Measurements from ENCODE around the gene PRLR.
"Not testable (repeated sequence)": the region's sequence is repeated elsewhere in the genome, so short reads cannot be mapped to it uniquely, and the experiment has no call there.

PRLR gene

DNA sequence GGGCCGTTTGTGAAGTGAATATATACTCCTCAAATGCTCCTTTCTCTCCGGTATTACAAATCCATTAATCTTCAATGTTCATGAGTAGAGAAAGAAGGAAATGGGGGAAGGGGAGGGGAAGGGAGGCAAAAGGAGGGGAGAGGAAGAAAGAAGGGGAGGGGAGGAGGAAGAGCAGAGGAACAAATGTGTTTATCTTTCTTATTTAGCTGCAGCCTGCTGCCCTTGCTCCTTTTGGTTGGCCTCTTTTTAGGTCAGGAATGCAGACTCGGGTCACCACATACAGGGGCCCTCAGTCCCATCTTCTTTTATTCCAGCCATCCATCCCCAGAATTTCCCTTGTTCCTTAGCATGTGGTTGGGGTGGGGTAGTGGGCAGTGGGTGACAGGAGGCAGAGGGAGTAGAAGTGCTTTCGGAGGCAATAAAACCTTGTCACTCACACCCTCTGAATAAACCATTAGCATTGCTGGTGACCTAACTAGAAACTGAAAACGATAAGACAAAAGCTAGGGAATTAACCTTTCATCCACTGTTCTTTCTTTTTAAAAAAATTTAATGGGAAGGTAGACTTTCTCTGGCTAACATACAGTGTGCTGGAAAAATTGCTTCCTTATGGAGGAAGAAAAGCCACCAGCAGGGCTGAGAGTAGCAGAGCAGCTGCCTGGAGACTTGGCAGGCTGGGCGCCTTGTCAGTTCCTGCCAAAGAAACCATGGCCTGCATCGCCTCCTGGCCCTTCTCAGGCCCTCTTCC is 16.8 kb upstream of the PRLR start:
- Histone ChIP-seq H3K4me3 (ENCODE audit: low read length) (no peak overlapping the region), H3K27me3 (replicated peaks; ENCODE audit: control insufficient read depth, insufficient read depth, low read length) (peaks cover 3% of the 10 kb centered on the region), H3K9ac (ENCODE audit: low read length) (no peak overlapping the region), H3K9me3 (ENCODE audit: control insufficient read depth, low read length) (no peaks in the 10 kb centered on the region), H3K36me3 (ENCODE audit: control insufficient read depth, insufficient read depth, low read length, severe bottlenecking) (no peaks in the 10 kb centered on the region), H3K4me1 (ENCODE audit: control insufficient read depth, insufficient read depth, low read length) (peaks cover 12% of the 10 kb centered on the region)
- DNase-seq (ENCODE audit: low read depth) = no peak

GRCh38 chr5:35246411-35246810 is 16.1 kb upstream of the PRLR start:
- H3K4me3 ChIP-seq (ENCODE audit: low read length) = no peak overlapping the region
- no peak overlapping the region for H3K9ac ChIP-seq (ENCODE audit: low read length)
- no peaks in the 10 kb centered on the region for H3K9me3 ChIP-seq (ENCODE audit: control insufficient read depth, low read length)
- H3K36me3 ChIP-seq (ENCODE audit: control insufficient read depth, insufficient read depth, low read length, severe bottlenecking) = no peaks in the 10 kb centered on the region
- peaks cover 12% of the 10 kb centered on the region for H3K4me1 ChIP-seq (ENCODE audit: control insufficient read depth, insufficient read depth, low read length)
- no peak for DNase-seq (ENCODE audit: low read depth)
- peaks cover 5% of the 10 kb centered on the region for H3K27me3 ChIP-seq (replicated peaks; ENCODE audit: control insufficient read depth, insufficient read depth, low read length)

- DNase-seq (ENCODE audit: low read depth); H3K9me3 ChIP-seq (ENCODE audit: control insufficient read depth, low read length); H3K36me3 ChIP-seq (ENCODE audit: control insufficient read depth, insufficient read depth, low read length, severe bottlenecking); H3K9ac ChIP-seq (ENCODE audit: low read length); H3K27me3 ChIP-seq (replicated peaks; ENCODE audit: control insufficient read depth, insufficient read depth, low read length); H3K4me3 ChIP-seq (ENCODE audit: low read length): not testable (repeated sequence)
- peaks cover 12% of the 10 kb centered on the region for H3K4me1 ChIP-seq (ENCODE audit: control insufficient read depth, insufficient read depth, low read length)
These were observed 15.1 kb upstream of the PRLR start for GRCh38 chr5:35245371-35245770.

DNA sequence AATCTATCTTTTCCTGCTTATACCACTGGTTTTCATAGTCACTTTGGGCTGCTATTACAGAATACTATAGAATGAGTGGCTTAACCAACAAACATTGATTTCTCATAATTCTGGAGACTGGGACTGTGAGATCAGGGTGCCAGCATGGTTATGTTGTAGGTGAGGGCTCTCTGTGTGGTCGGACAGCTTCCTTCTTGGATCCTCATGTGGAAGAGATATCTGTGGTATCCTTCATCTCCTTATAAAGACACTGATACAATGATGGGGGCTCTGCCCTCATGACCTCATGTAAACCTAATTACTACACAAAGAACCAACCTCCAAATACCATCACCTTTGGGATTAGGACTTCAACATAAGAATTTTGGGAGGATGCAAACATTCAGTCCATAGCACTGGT is 13.9 kb upstream of the PRLR start:
- Histone ChIP-seq H3K9me3 (ENCODE audit: control insufficient read depth, low read length) (no peaks in the 10 kb centered on the region), H3K36me3 (ENCODE audit: control insufficient read depth, insufficient read depth, low read length, severe bottlenecking) (no peaks in the 10 kb centered on the region), H3K4me3 (ENCODE audit: low read length) (no peak overlapping the region), H3K4me1 (ENCODE audit: control insufficient read depth, insufficient read depth, low read length) (peaks cover 12% of the 10 kb centered on the region), H3K9ac (ENCODE audit: low read length) (no peak overlapping the region), H3K27me3 (replicated peaks; ENCODE audit: control insufficient read depth, insufficient read depth, low read length) (peaks cover 5% of the 10 kb centered on the region)
- DNase-seq (ENCODE audit: low read depth) = no peak

DNA sequence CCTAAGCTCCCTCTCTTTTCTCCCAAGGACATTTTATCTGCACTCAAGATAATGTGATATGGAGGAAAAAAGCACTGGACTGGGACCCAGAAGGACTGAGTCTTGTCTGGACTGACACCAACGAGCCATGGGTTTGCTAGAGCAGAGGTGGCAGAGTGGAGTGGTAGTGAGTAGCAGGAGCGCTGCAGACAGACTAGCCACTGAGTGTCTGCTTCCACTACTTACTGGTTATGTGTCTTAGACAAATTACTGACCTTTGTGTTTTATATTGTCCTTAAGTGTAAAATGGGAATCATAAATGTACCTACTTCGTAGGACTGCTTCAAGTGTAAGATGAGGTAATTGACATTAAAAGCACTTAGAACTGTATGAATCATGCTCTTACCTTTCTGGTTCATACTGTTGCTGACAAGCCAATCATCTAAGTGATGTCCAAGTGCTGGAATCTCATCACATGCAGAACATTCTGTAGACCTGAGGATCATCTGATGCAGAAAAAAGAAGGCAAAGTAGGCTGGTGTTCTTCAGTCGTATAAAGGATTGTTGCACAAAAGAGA is 12.5 kb upstream of the PRLR start:
- Histone ChIP-seq H3K4me3 (ENCODE audit: low read length) (no peak overlapping the region), H3K9me3 (ENCODE audit: control insufficient read depth, low read length) (no peaks in the 10 kb centered on the region), H3K36me3 (ENCODE audit: control insufficient read depth, insufficient read depth, low read length, severe bottlenecking) (no peaks in the 10 kb centered on the region), H3K9ac (ENCODE audit: low read length) (no peak overlapping the region), H3K4me1 (ENCODE audit: control insufficient read depth, insufficient read depth, low read length) (peaks cover 12% of the 10 kb centered on the region), H3K27me3 (replicated peaks; ENCODE audit: control insufficient read depth, insufficient read depth, low read length) (peaks cover 5% of the 10 kb centered on the region)
- no peak for DNase-seq (ENCODE audit: low read depth)

DNA sequence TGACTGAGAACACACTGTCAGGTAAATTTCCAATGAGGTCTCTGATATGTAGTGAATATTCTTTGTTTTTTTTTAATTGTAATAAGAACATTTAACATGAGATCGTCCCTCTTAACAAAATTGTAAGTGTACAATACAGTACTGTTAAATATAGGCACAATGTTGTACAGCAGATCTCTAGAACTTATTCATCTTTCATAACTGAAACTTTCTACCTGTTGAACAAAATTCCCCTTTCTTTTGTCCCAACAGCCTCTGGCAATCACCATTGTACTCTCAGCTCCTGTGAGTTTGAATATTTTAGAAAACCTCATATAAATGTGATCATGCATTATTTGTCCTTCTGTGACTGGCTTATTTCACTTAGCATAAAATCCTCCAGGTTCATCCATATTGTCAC is 10.6 kb upstream of the PRLR start:
- H3K9me3 ChIP-seq (ENCODE audit: control insufficient read depth, low read length) = no peaks in the 10 kb centered on the region
- no peak overlapping the region for H3K9ac ChIP-seq (ENCODE audit: low read length)
- peaks cover 5% of the 10 kb centered on the region for H3K27me3 ChIP-seq (replicated peaks; ENCODE audit: control insufficient read depth, insufficient read depth, low read length)
- DNase-seq (ENCODE audit: low read depth) = no peak
- no peaks in the 10 kb centered on the region for H3K4me1 ChIP-seq (ENCODE audit: control insufficient read depth, insufficient read depth, low read length)
- no peaks in the 10 kb centered on the region for H3K36me3 ChIP-seq (ENCODE audit: control insufficient read depth, insufficient read depth, low read length, severe bottlenecking)
- H3K4me3 ChIP-seq (ENCODE audit: low read length) = no peak overlapping the region

DNA sequence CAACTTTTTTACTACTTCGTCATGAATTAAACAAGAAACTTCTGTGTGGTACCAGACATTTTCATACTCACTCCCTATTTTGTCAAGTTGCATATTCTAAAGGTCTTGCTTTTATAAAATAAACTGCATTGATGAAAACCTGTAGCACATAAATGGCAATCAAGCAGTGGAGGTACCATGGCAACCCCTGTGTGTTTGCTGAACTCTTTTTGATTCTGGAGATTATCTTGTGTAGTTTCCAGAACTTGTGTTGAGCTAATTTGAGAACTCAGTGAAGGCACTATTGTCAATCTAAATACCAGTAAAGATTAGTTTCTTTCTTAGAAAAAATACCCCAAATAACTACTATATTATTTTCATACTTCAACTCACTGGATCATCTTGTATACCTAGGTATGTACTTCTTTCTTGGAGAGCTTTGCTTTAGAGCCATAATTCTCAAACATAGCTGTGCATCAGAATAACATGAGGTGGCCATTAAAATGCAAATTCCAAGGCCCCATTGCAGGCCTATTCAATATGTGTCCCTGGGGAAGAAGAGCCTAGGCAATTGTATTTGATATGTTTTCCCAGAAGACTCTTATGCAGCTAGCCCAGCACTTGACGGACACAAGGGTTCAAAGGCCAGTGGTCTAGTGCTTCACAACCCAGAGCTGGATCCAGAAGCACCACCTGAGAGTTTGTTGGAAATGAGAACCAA is 9.8 kb upstream of the PRLR start:
- no peak overlapping the region for H3K4me3 ChIP-seq (ENCODE audit: low read length)
- no peaks in the 10 kb centered on the region for H3K36me3 ChIP-seq (ENCODE audit: control insufficient read depth, insufficient read depth, low read length, severe bottlenecking)
- peaks cover 5% of the 10 kb centered on the region for H3K27me3 ChIP-seq (replicated peaks; ENCODE audit: control insufficient read depth, insufficient read depth, low read length)
- H3K9ac ChIP-seq (ENCODE audit: low read length) = no peak overlapping the region
- H3K4me1 ChIP-seq (ENCODE audit: control insufficient read depth, insufficient read depth, low read length) = no peaks in the 10 kb centered on the region
- H3K9me3 ChIP-seq (ENCODE audit: control insufficient read depth, low read length) = no peaks in the 10 kb centered on the region
- DNase-seq (ENCODE audit: low read depth) = no peak

- Histone ChIP-seq H3K9me3 (ENCODE audit: control insufficient read depth, low read length) (no peaks in the 10 kb centered on the region), H3K4me1 (ENCODE audit: control insufficient read depth, insufficient read depth, low read length) (no peaks in the 10 kb centered on the region), H3K27me3 (replicated peaks; ENCODE audit: control insufficient read depth, insufficient read depth, low read length) (peaks cover 5% of the 10 kb centered on the region), H3K36me3 (ENCODE audit: control insufficient read depth, insufficient read depth, low read length, severe bottlenecking) (no peaks in the 10 kb centered on the region), H3K9ac (ENCODE audit: low read length) (no peak overlapping the region), H3K4me3 (ENCODE audit: low read length) (no peak overlapping the region)
- no peak for DNase-seq (ENCODE audit: low read depth)
These were observed 9.2 kb upstream of the PRLR start for GRCh38 chr5:35239476-35239875.

GRCh38 chr5:35237580-35238376 is 7.5 kb upstream of the PRLR start:
- no peak for DNase-seq (ENCODE audit: low read depth)
- peaks cover 8% of the 10 kb centered on the region for H3K27me3 ChIP-seq (replicated peaks; ENCODE audit: control insufficient read depth, insufficient read depth, low read length)
- H3K36me3 ChIP-seq (ENCODE audit: control insufficient read depth, insufficient read depth, low read length, severe bottlenecking) = no peaks in the 10 kb centered on the region
- H3K9me3 ChIP-seq (ENCODE audit: control insufficient read depth, low read length) = no peaks in the 10 kb centered on the region
- no peaks in the 10 kb centered on the region for H3K4me1 ChIP-seq (ENCODE audit: control insufficient read depth, insufficient read depth, low read length)
- H3K4me3 ChIP-seq (ENCODE audit: low read length) = no peak overlapping the region
- H3K9ac ChIP-seq (ENCODE audit: low read length) = no peak overlapping the region

GRCh38 chr5:35236770-35237169 is 6.5 kb upstream of the PRLR start:
- no peak overlapping the region for H3K9ac ChIP-seq (ENCODE audit: low read length)
- no peak overlapping the region for H3K4me3 ChIP-seq (ENCODE audit: low read length)
- no peaks in the 10 kb centered on the region for H3K4me1 ChIP-seq (ENCODE audit: control insufficient read depth, insufficient read depth, low read length)
- no peaks in the 10 kb centered on the region for H3K9me3 ChIP-seq (ENCODE audit: control insufficient read depth, low read length)
- no peaks in the 10 kb centered on the region for H3K36me3 ChIP-seq (ENCODE audit: control insufficient read depth, insufficient read depth, low read length, severe bottlenecking)
- H3K27me3 ChIP-seq (replicated peaks; ENCODE audit: control insufficient read depth, insufficient read depth, low read length) = peaks cover 14% of the 10 kb centered on the region
- DNase-seq (ENCODE audit: low read depth) = no peak

- H3K9ac ChIP-seq (ENCODE audit: low read length) = no peak overlapping the region
- H3K4me3 ChIP-seq (ENCODE audit: low read length) = no peak overlapping the region
- no peaks in the 10 kb centered on the region for H3K9me3 ChIP-seq (ENCODE audit: control insufficient read depth, low read length)
- H3K4me1 ChIP-seq (ENCODE audit: control insufficient read depth, insufficient read depth, low read length) = peaks cover 12% of the 10 kb centered on the region
- no peak for DNase-seq (ENCODE audit: low read depth)
- peaks cover 26% of the 10 kb centered on the region for H3K27me3 ChIP-seq (replicated peaks; ENCODE audit: control insufficient read depth, insufficient read depth, low read length)
- H3K36me3 ChIP-seq (ENCODE audit: control insufficient read depth, insufficient read depth, low read length, severe bottlenecking) = no peaks in the 10 kb centered on the region
These were observed 3.3 kb upstream of the PRLR start for GRCh38 chr5:35233601-35234000.

Data from adipocyte (in vitro differentiated cells).